Ectodermal cell (in vitro differentiated cells): Measurements from ENCODE around the gene ZDHHC7.

Source experiments
- H3K27ac ChIP-seq: 2 replicates; pipeline ENCODE4 v1.7.0; 2013; ENCODE audit warnings: mild to moderate bottlenecking, low read depth, low read length; ENCODE audit not compliant: insufficient read depth, poor library complexity, severe bottlenecking
- H3K27me3 ChIP-seq: 2 replicates; pipeline ENCODE4 v1.7.0; 2013; ENCODE audit warnings: mild to moderate bottlenecking, low read length; ENCODE audit not compliant: insufficient read depth, control insufficient read depth, poor library complexity, severe bottlenecking
- H3K36me3 ChIP-seq: one replicate; pipeline ENCODE4 v1.7.0; 2013; ENCODE audit warnings: low read length; ENCODE audit not compliant: control insufficient read depth, insufficient read depth
- H3K4me1 ChIP-seq: one replicate; pipeline ENCODE4 v1.7.0; 2013; ENCODE audit warnings: low read length; ENCODE audit not compliant: control insufficient read depth, insufficient read depth
- H3K4me3 ChIP-seq: 2 replicates; pipeline ENCODE4 v1.7.0; 2013; ENCODE audit warnings: low read depth, low read length, control low read depth; ENCODE audit not compliant: insufficient read depth
- H3K9me3 ChIP-seq: 2 replicates; pipeline ENCODE4 v1.7.0; 2013; ENCODE audit warnings: mild to moderate bottlenecking, low read length, moderate library complexity; ENCODE audit not compliant: control insufficient read depth
- WGBS, 2 experiments: methylation state at CpG; one replicate each; pipeline ENCODE4 v1.1.7; 2013; ENCODE audit warnings: missing lambda C conversion rate in 2 of 2; 5-methylcytosine and 5-hydroxymethylcytosine counted together

Gene ZDHHC7

DNA sequence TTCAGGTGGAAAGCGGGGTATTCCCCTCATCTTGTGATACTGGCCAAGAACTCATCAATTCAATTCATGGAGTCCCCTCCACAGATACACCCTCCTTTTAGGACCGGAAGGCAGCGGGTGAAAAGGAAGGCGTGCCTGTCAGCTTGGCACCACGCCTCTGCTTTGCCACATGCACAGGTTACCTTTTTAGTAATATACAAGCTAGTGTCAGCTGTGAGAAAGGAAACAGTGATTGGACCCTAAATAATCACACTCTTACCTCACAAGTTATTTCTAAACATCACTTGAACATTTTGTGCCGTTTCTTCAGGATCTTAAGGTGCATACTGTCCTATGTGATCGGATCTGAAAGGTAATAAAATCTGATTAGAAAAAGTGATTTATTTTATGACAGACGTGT, 15.7 kb downstream of the ZDHHC7 start:
- Histone ChIP-seq H3K36me3 (peaks cover 14% of the 10 kb centered on the region), H3K9me3 (no peaks in the 10 kb centered on the region), H3K27ac (no peak overlapping the region), H3K4me3 (no peak overlapping the region), H3K4me1 (no peaks in the 10 kb centered on the region), H3K27me3 (no peaks in the 10 kb centered on the region)
- 93% methylated on average over 8 of the region's 8 CpGs for WGBS, 2 experiments

DNA sequence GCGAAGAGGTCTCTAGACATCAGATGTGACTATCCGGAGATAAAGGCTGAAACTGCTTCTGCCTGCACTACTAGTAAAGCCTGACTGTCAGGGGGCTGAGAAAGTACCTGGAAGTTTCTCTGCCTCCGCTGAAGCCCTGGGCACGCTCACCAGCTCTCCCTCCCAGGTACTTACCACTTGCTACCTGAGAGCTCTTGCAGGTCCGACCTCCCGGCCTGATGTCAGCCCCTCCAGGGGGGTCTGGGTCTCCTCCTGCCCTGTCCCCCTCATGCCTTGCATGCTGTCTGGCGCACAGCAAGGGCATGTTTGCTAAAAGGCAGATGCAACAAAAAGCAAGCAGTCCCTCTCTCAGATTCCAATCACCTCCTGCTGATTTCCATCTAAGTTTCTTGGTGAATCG, 17.4 kb downstream of the ZDHHC7 start:
- Histone ChIP-seq H3K27ac (no peak overlapping the region), H3K27me3 (no peaks in the 10 kb centered on the region), H3K9me3 (no peaks in the 10 kb centered on the region), H3K4me1 (no peaks in the 10 kb centered on the region), H3K36me3 (peaks cover 19% of the 10 kb centered on the region), H3K4me3 (no peak overlapping the region)
- 92 to 94% methylated on average over 8 of the region's 8 CpGs for WGBS, 2 experiments

DNA sequence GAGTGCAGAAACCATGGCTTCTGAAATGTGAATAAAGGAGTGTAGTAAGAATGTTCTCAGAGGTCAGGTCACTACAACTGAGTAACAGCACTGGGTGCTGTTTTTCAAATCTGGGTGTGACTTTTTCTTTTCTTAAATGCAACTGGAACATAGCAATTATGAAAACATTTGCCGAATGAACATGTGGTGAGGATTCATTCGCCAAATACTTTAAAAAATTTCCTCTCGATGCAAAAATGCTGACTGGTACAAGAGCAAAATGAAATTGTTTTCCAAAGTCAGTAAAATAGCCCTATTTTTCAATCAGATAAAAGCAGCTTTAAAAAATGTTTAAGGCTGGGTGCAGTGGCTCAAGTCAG, 18.6 kb downstream of the ZDHHC7 start:
- no peaks in the 10 kb centered on the region for H3K9me3 ChIP-seq

DNA sequence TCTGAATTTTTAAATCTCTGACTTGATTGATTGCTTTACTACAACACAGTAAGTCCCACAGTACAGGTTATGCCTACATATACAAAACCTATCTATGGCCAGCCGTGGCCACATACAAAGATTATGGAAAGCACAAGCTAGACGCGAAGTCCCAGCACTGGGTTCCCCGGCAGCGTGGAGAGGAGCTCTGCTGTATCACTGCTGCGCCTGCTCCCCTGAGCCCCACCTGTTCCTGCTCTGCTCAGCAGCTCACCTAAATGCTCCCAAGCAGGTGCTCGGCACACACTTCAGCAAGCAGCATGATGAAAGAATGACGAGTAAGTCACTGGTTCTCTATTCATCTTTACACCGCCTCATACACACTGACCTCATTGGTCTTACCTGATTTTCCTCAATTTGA, 20.6 kb downstream of the ZDHHC7 start:
- peaks cover 23% of the 10 kb centered on the region for H3K36me3 ChIP-seq
- H3K4me3 ChIP-seq: no peak overlapping the region
- no peak overlapping the region for H3K27ac ChIP-seq
- no peaks in the 10 kb centered on the region for H3K4me1 ChIP-seq
- H3K27me3 ChIP-seq: no peaks in the 10 kb centered on the region
- WGBS, 2 experiments: 95 to 96% methylated on average over 9 of the region's 9 CpGs
- no peaks in the 10 kb centered on the region for H3K9me3 ChIP-seq

More for the DNA sequence above, 18.6 kb downstream of the ZDHHC7 start:
- H3K27ac ChIP-seq: no peak overlapping the region
- H3K36me3 ChIP-seq: peaks cover 26% of the 10 kb centered on the region
- H3K27me3 ChIP-seq: no peaks in the 10 kb centered on the region
- no peaks in the 10 kb centered on the region for H3K4me1 ChIP-seq
- no peak overlapping the region for H3K4me3 ChIP-seq
- 90 to 96% methylated on average over 3 of the region's 3 CpGs for WGBS, 2 experiments

DNA sequence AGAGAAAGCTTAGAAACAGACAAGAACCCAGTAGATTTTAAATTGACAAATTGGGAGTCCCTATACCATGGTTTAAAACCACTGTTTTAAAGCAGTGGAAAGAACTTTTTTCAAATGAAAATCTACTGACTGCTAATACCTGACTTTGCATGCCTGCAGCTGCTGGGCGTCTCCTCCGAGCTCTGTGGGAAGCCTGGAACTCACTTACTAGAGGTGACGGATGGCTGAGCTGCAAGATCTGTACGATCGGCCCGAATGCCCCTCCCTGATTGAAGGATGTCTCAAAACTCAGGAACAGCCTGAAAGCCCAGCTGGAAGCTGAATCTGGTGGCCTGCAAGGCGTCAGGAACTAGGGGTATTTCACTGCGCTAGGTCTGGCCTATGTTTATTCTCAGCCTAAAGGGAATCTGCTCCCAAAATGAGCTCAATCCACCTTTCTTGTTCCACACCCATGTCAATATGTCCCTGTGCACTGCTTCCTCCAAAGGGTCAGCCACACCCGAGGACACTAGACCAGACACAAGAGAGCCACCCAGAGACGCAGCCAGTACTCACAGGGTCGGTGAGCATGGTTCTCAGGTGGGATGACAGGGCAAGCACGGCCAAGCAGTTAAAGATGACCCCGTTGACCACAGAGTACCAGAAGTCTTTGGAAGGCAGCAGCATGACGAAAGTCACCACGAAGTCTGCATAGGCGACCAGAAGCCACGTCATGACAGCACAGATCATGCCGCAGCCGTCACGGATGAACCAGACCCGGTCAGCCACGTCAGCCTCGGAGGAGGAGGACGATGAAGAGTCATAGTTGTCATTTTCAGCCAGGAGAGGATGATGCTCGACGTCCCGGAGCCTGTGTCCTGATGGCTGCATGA, 21.4 kb downstream of the ZDHHC7 start:
- Histone ChIP-seq H3K27ac (no peak overlapping the region), H3K27me3 (no peaks in the 10 kb centered on the region), H3K4me3 (no peak overlapping the region), H3K36me3 (peaks cover 23% of the 10 kb centered on the region), H3K4me1 (no peaks in the 10 kb centered on the region), H3K9me3 (no peaks in the 10 kb centered on the region)
- WGBS, 2 experiments: 86 to 89% methylated on average over 27 of the region's 27 CpGs

DNA sequence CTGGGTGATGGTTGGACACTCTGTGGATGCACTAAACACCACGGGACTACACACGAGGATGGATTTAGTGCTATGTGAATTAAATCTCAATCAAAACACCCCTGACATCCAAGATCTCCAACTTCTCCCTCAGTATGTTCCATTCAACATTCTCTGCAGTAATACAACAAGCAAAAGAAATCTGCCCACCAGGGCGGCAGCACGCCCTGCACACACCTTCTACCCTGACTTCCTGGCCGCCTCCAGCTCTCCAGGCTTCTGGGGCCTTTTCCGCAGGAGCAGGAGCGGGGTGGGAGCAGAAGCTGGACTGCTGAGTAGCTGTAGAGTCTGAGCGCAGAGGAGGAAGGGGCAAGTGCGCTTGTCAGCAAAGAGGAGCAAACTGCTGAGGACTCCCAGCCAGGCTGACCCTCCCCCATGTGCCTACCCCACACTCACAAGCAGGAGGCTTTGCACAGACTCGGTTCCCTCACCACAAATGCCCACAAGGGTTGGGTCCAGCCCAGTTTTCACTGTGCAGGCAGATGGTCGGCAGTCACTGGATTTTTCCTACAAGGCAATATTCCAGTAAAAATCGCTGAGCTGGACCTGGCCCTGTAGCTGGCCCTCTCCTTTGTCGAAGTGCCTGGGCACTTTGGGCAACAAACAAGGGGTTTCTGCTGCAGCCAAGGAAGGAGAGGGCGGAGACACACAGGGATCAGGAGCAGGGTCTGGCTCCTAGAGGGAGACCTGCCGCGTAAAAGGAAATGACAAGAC, 22.8 kb downstream of the ZDHHC7 start:
- Histone ChIP-seq H3K4me1 (no peaks in the 10 kb centered on the region), H3K27me3 (no peaks in the 10 kb centered on the region), H3K9me3 (no peaks in the 10 kb centered on the region), H3K36me3 (peaks cover 12% of the 10 kb centered on the region), H3K4me3 (no peak overlapping the region), H3K27ac (no peak overlapping the region)
- 94 to 95% methylated on average over 15 to 16 of the region's 16 CpGs for WGBS, 2 experiments

DNA sequence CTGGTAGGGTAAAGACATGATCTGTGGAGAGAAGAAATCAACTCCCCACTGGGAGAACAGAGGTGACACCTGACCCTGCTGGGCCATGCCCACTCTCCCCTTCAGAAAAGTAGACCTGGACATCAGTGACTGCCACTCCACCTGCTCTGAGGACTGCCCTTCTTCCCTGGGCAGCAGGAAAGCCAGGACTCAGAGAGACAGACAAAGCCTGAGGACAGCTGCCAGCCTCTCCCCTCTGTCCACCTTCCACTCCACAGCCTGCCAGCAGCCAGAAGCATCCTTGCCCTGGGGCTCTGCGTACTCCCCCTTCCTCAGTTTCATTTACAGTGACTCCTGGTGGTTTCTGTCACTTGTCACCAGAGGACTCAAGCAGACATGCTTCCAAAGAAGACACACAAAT, 24.5 kb downstream of the ZDHHC7 start:
- Histone ChIP-seq H3K27ac (no peak overlapping the region), H3K4me1 (no peaks in the 10 kb centered on the region), H3K4me3 (no peak overlapping the region), H3K9me3 (no peaks in the 10 kb centered on the region), H3K36me3 (peaks cover 12% of the 10 kb centered on the region), H3K27me3 (no peaks in the 10 kb centered on the region)
- 95% methylated on average over 1 of the region's 1 CpG for WGBS, 2 experiments

DNA sequence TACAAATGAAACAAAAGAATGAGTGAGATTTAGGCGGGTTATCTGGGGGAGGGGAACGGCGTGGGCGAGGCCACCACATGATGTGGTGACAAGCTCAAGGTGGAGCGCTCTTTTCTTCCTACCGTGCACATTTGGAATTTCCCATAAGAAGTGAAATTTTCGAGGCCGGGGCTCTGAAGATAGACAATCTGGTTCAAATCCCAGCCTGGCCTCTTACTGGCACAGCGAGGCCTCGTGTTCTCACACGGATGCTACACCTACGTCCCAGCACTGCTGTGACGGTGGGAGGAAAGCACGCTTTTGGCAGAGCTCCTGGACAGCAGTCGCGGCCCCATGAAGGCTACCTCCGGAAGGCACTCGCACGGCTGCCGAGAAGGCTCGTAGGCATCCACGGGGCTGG, 25.2 kb downstream of the ZDHHC7 start:
- H3K4me1 ChIP-seq: no peaks in the 10 kb centered on the region
- H3K9me3 ChIP-seq: no peaks in the 10 kb centered on the region
- H3K27me3 ChIP-seq: no peaks in the 10 kb centered on the region
- H3K27ac ChIP-seq: no peak overlapping the region
- no peak overlapping the region for H3K4me3 ChIP-seq
- 95% methylated on average over 22 of the region's 22 CpGs for WGBS, 2 experiments
- peaks cover 12% of the 10 kb centered on the region for H3K36me3 ChIP-seq

DNA sequence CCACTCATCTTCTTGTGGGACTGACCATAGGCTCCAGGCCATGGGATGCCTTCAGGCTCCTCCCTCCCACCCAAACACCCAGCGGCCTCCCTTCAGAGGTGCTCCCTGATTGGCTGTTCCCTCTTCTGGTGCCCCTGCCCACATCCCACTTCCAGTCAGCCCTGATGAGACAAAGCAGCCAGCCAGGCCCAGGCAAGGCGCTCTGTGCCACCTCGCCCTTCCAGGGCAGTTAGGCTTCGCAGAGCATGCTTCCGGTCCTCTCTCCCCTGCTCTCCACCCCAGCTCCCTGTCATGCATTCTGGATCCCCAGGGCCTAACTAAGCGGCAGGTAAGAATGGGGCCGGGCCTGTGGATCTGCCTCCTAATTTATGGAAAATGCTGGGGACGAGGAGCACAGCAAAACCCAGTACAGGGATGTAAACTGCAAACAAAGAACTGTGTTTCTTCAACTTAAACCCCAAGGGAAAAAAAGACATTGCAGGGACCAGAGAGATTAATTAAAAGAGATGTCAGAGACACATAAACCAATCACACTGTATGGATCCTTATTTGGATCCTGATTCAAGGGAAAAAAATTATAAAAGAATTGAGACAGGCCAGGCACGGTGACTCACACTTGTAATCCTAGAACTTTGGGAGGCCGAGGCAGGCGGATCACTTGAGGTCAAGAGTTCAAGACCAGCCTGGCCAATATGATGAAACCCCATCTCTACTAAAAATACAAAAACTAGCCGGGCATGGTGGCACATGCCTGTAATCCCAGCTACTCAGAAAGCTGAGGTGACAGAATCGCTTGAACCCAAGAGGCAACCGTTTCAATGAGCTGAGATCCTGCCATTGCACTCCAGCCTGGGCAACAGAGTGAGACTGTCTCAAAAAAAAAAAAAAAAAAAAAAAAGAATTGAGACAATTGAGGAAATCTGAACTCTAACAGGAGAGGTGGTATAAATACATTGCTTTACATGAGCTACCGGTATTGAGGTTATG, 26.0 kb downstream of the ZDHHC7 start:
- no peaks in the 10 kb centered on the region for H3K9me3 ChIP-seq
- H3K27ac ChIP-seq: no peak overlapping the region
- no peak overlapping the region for H3K4me3 ChIP-seq
- WGBS, 2 experiments: 94 to 96% methylated on average over 15 of the region's 15 CpGs
- peaks cover 11% of the 10 kb centered on the region for H3K36me3 ChIP-seq
- H3K4me1 ChIP-seq: no peaks in the 10 kb centered on the region
- H3K27me3 ChIP-seq: no peaks in the 10 kb centered on the region
